Activated T-cell treated with anti-CD3 and anti-CD28 coated beads for 24 hours (primary cell): ENCODE results near the gene MCC.

Experiments
- DNase-seq: peaks from one replicate; pipeline ENCODE4 v3.0.0-alpha.2; 2020; ENCODE audit warnings: low read depth

MCC gene

GRCh38 chr5:113142186-113142585 is 346.1 kb downstream of the MCC start:
- DNase-seq, result no peak

GRCh38 chr5:113140837-113141671 is 347.2 kb downstream of the MCC start:
- no peak for DNase-seq

GRCh38 chr5:113133211-113133975 is 354.9 kb downstream of the MCC start:
- DNase-seq, result no peak

- DNase-seq, result no peak
Observed at GRCh38 chr5:113132564-113132963, 355.7 kb downstream of the MCC start.

GRCh38 chr5:113128641-113129330 is 359.5 kb downstream of the MCC start:
- DNase-seq, result no peak

- DNase-seq, result no peak
Observed at GRCh38 chr5:113128082-113128481, 360.2 kb downstream of the MCC start.

GRCh38 chr5:113127021-113127420 is 361.2 kb downstream of the MCC start:
- no peak for DNase-seq

- DNase-seq, result no peak
Observed at GRCh38 chr5:113125371-113125770, 362.9 kb downstream of the MCC start.

GRCh38 chr5:113124914-113125313 is 363.3 kb downstream of the MCC start:
- no peak for DNase-seq

- no peak for DNase-seq
Observed at GRCh38 chr5:113124265-113124664, 364.0 kb downstream of the MCC start.

GRCh38 chr5:113123618-113124017 is 364.6 kb downstream of the MCC start:
- no peak for DNase-seq

GRCh38 chr5:113122053-113122452 is 366.2 kb downstream of the MCC start:
- no peak for DNase-seq

GRCh38 chr5:113119246-113119924 is 368.9 kb downstream of the MCC start:
- no peak for DNase-seq

GRCh38 chr5:113118765-113119164 is 369.5 kb downstream of the MCC start:
- DNase-seq, result no peak

GRCh38 chr5:113118298-113118697 is 370.0 kb downstream of the MCC start:
- no peak for DNase-seq

GRCh38 chr5:113117543-113118115 is 370.6 kb downstream of the MCC start:
- no peak for DNase-seq

- no peak for DNase-seq
Observed at GRCh38 chr5:113115956-113116355, 372.3 kb downstream of the MCC start.

GRCh38 chr5:113115061-113115460 is 373.2 kb downstream of the MCC start:
- no peak for DNase-seq

- no peak for DNase-seq
Observed at GRCh38 chr5:113114559-113114958, 373.7 kb downstream of the MCC start.

GRCh38 chr5:113112435-113112834 is 375.8 kb downstream of the MCC start:
- no peak for DNase-seq

- no peak for DNase-seq
Observed at GRCh38 chr5:113110117-113110516, 378.1 kb downstream of the MCC start.

GRCh38 chr5:113109344-113109743 is 378.9 kb downstream of the MCC start:
- no peak for DNase-seq
